Astrocyte of the hippocampus (primary cell): ENCODE measurements around the gene ZBTB7B.

ENCODE experiments used
- DNase-seq: peaks from one replicate; pipeline ENCODE4 v3.0.0; 2011; ENCODE audit warnings: low read depth, low spot score

The ZBTB7B gene

DNA sequence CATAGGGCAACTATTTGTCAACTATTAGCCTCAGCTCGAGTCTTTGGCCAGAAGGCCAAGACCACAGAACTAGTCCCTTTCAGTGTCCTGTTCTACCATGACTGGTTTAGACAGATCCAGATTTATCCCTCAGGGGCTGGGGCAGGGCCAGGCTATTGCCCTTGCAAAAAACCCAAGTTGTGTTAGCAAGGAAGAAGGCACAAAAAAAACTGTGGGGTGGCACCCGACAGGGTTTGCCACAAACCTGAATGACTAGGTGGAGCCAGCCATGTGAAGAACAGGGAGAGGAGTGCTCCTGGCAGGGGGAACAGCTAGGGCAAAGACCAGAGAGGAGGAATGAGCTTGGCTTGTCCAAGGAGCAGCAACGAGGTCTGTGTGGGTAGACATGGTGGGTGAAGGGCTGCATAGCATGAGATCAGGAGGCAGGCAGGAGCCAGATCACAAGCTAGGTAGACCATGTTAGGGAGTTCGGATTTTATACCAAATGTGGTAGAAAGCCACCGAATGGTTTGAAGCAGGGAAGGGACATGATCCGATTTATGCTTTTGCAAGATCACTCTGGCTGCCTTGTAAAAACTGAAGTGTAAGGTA is 35.3 kb downstream of the ZBTB7B start:
- DNase-seq = no peak

DNA sequence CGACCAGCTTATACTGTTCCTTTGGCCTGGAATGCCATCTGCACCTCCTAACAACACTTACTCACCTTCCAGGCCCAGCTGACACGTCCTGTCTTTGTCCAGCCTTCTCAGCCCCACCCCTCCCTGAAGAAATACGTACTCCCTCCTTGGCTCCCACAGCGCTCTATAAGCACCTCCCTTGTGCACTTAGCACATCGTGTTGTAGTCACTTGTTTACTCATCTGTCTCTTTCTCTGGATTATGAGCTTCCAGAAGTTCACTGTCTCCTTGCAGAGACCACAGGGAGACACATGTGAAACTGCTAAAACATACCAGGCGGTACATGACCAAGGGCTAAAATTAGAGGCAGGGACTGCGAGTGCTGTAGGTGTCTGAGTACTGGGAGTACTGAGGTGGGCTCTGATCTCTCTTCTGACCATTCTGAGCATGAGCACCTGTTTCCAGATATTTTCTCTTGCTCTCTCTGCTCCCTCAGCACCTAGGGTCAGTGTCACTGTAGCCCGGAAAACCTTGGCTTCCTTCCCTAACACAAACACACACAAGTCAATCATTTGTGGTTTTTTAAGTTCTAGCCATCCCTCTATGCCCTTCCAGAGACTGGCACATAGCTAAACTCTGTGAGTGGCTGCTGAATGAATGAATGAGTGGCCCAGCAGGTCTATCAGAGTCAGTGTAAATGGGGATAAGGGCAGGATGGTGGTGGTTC is 36.2 kb downstream of the ZBTB7B start:
- DNase-seq = no peak

- no peak for DNase-seq
Observed at GRCh38 chr1:155039308-155039669, 36.7 kb downstream of the ZBTB7B start.

GRCh38 chr1:155040358-155041093 is 37.9 kb downstream of the ZBTB7B start:
- DNase-seq = no peak

DNA sequence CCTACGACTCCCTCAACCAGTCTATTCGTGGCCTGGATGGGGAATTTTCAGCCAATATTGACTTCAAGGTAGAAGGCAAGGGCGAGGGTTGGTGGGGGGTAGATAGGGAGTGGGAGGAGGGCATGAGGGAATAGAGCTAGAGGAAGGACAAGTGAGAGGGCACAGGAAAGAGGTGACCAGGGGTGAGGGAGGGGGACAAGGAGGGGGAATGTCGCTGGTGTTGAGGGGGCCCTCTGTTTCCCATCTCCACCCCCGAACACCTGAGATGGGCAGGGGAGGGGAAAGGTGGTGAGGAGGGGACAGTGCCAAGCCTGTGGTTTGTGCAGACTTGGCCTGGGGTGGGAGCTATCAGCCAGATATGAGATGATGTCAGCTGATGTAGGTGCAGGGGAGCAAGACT is 40.2 kb downstream of the ZBTB7B start:
- DNase-seq = no peak

DNA sequence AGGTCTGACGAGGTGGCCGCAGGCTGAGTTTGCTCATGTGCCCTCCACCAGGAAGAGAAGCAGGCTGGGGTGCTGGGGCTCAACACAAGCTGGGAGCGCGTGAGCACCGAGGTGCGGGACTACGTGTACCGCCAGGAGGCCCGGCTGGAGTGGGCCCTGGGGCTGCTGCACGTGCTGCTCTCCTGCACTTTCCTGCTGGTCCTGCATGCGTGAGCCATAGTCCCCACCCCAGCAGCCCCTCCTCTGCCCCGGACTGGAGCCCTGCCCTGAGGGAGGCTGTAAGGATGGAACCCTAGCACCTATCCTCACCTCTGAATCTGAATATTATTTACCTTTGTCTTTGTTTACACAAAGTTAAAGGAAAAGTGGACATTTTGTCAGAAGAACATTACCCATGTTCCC is 40.7 kb downstream of the ZBTB7B start:
- no peak for DNase-seq

GRCh38 chr1:155043793-155044192 is 41.2 kb downstream of the ZBTB7B start:
- DNase-seq = no peak

- DNase-seq = no peak
Observed at GRCh38 chr1:155044365-155044764, 41.8 kb downstream of the ZBTB7B start.

DNA sequence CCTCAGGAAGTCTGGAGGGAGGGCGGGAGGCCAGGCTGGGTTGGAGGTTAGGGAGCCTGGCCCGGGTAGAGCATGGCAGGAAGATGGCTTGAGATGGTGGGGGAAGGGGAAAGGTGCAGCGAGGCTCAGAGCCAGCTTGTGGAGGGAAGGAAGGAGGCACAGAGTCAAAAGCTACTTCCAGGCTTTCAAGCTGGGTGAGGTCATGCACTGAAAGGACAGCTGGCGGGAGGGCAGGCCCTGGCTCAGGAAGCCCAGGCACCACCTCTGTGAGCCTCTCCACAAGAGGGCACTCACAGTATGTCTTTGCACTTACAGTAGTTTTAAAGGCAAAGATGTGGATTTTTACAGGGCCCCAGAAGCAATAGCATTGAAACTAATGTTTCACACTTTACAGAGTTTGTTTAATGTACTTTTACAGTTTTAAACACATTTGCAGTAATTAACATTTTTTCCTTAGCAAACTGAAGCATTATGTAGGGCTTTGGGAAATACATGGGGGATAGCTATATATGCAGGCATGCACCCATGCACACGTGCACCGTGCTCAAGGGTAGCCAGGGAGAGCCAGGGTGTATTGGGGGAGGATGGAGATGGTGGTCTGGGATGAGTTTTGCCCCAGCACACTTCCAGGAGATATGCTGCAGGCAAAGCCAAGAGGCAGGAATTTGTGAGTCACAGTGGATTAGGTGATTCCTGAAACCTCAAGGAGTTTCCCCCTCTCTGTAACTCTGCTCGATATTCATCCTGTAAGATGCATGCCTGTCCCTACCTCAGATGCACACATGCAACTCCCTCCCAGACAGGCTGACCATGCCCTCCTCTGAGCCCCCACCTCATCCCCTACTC is 42.4 kb downstream of the ZBTB7B start:
- peak; percentile 81 for DNase-seq

DNA sequence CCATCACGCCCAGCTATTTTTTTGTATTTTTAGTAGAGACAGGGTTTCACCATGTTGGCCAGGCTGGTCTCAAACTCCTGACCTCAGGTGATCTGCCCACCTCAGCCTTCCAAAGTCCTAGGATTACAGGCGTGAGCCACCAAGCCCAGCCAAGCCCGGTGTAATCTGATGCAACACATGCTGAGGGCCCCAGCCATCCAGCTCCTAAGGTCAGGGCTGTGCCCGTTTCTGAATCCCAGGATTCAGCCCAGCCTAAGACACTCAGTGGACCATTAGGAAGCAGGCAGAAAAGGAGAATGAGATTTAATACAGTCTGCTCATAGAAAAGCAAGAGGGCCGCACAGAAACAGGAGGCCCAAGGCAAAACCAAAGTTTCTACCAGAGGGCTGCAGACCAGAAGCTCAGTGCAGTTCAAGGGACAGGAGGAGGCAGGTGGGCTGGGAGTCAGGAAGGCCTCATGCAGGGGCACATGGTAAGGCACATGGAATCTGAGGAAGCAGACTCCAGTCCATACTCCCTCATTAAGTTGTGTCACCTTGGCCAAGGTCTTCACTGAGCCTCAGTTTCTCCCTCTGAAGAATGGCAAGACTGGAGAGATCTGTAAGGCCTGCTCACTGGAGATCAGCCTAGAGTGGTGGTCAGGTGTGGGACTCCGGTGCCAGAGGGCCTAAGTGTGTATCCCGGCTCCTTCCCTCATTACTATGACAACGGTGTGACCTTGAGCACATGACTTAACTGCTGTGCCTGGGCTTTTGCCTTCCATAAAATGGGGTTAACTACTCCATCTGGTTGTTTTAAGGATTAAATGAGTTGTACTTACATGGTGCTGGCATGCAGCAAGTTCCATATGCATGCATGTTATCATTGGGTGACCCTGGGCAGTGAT is 46.1 kb downstream of the ZBTB7B start:
- no peak for DNase-seq

DNA sequence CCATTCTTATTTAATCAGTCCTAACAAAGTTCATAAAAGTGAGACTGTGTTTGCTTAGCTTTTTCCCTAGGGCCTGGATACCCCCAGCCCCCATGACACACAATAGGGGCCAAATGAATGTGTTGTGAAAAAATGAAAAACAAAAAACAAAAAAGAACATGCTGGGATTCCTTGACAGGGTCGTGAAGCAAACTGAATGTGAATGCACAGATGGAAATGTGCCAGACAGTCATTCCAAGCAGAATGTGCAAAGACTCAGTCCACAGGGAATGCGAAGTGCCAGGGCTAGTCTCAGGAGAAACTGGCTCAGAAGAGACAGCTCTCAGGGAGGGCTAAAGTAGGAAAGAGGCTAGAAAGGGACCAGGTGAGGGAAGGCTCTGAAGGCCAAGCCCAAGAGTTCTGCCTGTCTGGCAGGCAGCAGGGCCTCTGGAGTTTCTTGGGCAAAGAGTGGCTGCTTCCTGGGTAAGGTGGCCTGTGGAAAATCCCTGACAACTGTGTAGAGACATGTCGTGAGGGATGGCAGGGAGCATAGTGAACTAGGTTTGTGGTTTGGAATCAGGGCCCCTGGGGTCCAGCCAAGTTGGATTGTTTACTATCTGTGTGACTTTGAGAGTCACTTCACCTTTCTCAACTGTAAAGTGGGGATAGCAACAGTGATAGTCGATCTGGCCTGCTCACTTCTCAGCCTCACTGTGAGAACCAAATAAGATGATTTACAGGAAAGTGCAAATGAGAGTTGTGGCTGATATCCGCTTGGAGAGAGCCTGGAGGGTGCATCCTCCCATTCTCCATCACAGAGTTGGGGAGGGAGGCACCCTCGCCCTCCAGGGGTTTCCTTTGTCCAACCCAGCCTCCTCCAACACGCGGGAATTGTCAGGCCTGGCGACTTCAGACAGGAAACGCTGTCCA is 47.3 kb downstream of the ZBTB7B start:
- DNase-seq = peak; percentile 78

GRCh38 chr1:155050560-155051341 is 48.1 kb downstream of the ZBTB7B start, which contains the start of gene ADAM15:
Gene ADAM15 (plus strand): TSS chr1:155051316. CDS start chr1:155051387, 71 bp downstream.
- peak; percentile 88 for DNase-seq

GRCh38 chr1:155051342-155051776 is 48.8 kb downstream of the ZBTB7B start:
- no peak for DNase-seq

- peak; percentile 54 for DNase-seq
Observed at GRCh38 chr1:155051777-155052398, 49.3 kb downstream of the ZBTB7B start.

DNA sequence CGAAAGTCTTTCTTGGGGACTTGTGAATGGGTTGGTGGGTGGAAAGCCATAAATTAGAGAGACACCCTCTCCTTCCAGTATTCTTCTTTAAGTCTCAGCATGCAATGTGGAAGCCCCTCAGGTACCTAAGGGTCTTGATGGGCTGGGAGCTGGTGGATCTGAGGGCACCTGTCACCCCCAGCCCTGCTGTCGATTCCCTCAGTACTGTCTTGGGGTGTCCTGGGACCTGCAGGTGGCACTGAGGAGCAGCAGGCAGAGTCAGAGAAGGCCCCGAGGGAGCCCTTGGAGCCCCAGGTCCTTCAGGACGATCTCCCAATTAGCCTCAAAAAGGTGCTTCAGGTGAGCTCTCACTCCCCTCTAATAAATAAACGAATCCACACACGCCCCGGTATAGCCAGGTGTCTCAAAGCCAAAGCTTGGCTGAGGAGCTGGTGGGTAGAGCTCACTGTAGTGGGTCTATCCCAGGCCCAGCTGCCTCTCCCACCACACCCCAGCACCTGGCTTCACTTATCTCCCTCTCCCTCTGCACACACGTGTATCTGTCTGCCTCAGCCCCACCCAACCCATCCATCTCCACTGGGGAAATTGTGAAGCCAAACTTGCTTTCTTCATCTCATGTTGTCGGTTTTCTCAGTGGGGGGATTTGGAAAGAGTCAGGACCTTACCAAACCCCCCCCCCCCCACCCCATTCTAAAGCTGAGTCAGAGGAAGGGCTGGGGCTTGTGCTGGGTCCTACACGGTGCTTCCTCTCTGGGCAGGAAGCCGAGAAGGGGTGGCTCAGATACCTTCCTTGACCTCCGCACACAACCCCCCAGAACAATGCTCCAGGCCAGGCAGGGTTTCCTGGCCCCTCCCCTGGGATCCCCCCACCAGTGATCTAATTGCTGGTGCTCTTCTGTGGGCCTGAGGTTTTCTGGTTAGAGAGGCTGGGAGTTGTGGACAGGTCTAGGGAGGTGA is 50.1 kb downstream of the ZBTB7B start:
- DNase-seq = peak; percentile 30

GRCh38 chr1:155053531-155054105 is 51.0 kb downstream of the ZBTB7B start:
- DNase-seq = no peak

- DNase-seq = no peak
Observed at GRCh38 chr1:155057104-155057503, 54.5 kb downstream of the ZBTB7B start.
